Measurements from ENCODE around the gene AQP1. TPM values are rescaled to one million over a fixed set of nuclear protein-coding genes. Genes with fewer than 3 reads are reported as not detected.

AQP1 gene
- total RNA-seq, 1 donor from 2014 or later: 6.7 TPM

GRCh38 chr7:30865821-30866220 lies 45.8 kb upstream of the AQP1 start:
- H3K4me3 Mint-ChIP-seq (ENCODE audit: unreplicated experiment): no peak overlapping the region
- peaks cover 3% of the 10 kb centered on the region for H3K27me3 Mint-ChIP-seq (ENCODE audit: unreplicated experiment)
- no peak overlapping the region for H3K27ac Mint-ChIP-seq (ENCODE audit: unreplicated experiment)
- peaks cover 13% of the 10 kb centered on the region for H3K4me1 Mint-ChIP-seq (ENCODE audit: unreplicated experiment)
- TF ChIP-seq CTCF (IDR thresholded peaks at IDR 0.05): no peak
- DNase-seq (ENCODE audit: extremely low spot score, unreplicated experiment): no peak
- H3K9me3 Mint-ChIP-seq (ENCODE audit: unreplicated experiment): no peaks in the 10 kb centered on the region
- H3K36me3 Mint-ChIP-seq (ENCODE audit: unreplicated experiment): peaks cover 2% of the 10 kb centered on the region

DNA sequence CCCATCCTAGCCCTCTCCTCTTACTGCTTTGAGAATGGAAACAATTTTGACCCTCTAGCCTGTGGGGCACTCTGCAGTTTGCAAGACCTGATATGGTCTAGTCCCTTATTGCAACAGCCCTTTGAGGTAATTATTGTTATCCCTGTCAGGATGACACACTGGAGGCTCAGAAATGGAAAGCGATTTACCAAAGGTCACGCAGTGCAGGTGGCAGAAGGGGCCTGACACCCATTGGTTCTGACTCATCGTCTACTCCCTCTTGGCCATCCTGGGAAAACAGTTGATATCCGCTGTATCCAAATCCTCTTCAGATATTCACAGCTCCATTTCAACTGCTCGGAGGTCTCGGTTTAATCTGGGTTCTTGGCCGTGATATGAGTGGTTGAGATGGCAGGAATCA lies 44.7 kb upstream of the AQP1 start:
- no peak for TF ChIP-seq CTCF (IDR thresholded peaks at IDR 0.05)
- Mint-ChIP-seq H3K27me3 (ENCODE audit: unreplicated experiment) (peaks cover 3% of the 10 kb centered on the region), H3K4me3 (ENCODE audit: unreplicated experiment) (no peak overlapping the region), H3K4me1 (ENCODE audit: unreplicated experiment) (peaks cover 13% of the 10 kb centered on the region), H3K9me3 (ENCODE audit: unreplicated experiment) (no peaks in the 10 kb centered on the region), H3K36me3 (ENCODE audit: unreplicated experiment) (peaks cover 2% of the 10 kb centered on the region), H3K27ac (ENCODE audit: unreplicated experiment) (no peak overlapping the region)
- DNase-seq (ENCODE audit: extremely low spot score, unreplicated experiment): no peak

DNA sequence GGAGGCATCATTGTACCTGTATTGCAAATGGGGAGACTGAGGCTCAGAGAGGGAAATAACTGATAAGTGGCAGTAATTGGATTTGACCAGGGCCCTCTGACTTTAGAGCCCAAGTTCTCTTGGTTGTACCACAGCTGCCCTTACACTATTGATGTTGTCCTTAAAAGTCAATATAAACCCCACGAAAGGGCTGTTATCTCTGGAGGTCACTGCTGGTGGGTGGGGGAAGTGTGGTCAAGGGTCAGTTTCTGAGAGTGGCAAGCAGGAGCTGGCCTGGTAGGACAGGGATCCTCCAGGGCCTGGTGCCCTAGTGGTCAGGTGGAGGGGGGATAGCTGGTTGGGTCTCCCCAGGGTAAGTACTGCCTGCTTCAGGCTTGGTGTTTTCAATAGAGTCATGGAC lies 44.2 kb upstream of the AQP1 start:
- no peak for TF ChIP-seq CTCF (IDR thresholded peaks at IDR 0.05)
- DNase-seq (ENCODE audit: extremely low spot score, unreplicated experiment): no peak
- H3K27me3 Mint-ChIP-seq (ENCODE audit: unreplicated experiment): peaks cover 3% of the 10 kb centered on the region
- no peak overlapping the region for H3K27ac Mint-ChIP-seq (ENCODE audit: unreplicated experiment)
- H3K4me1 Mint-ChIP-seq (ENCODE audit: unreplicated experiment): peaks cover 13% of the 10 kb centered on the region
- H3K9me3 Mint-ChIP-seq (ENCODE audit: unreplicated experiment): no peaks in the 10 kb centered on the region
- H3K36me3 Mint-ChIP-seq (ENCODE audit: unreplicated experiment): peaks cover 2% of the 10 kb centered on the region
- no peak overlapping the region for H3K4me3 Mint-ChIP-seq (ENCODE audit: unreplicated experiment)

GRCh38 chr7:30869794-30870611 lies 41.6 kb upstream of the AQP1 start:
- TF ChIP-seq CTCF (IDR thresholded peaks at IDR 0.05): no peak
- H3K36me3 Mint-ChIP-seq (ENCODE audit: unreplicated experiment): peaks cover 2% of the 10 kb centered on the region

DNA sequence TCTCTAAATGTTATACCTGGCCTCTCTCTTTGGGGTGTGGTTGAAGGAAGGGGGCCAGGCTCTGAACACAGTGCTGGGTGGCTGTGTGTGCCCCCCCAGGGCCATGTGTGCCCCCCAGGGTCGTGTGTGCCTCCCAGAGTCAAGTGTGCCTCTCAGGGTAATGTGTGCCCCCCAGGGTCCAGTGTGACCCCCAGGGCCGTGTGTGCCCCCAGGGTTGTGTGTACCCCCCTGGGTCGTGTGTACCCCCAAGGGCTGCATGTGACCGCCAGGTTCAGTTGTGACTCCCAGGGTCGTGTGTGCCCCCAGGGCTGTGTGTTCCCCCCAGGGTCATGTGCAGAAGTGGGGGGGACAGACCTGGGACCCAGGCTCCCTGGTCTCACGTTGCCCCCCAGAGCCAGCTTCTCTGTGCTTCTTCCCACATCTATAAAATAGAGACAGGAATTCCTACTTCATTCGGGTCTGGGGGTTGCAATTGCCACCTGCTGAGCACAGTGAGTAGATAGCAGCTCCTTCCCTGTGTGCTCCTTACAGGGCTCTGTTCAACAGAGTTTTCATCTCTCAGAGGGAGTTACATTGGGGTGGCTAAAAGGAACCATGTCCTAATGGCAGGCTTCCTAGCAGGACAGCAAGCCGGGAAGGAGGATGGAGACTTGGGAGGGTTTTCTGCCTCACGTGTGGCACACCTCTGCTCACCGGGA lies 40.7 kb upstream of the AQP1 start:
- Mint-ChIP-seq H3K27ac (ENCODE audit: unreplicated experiment) (no peak overlapping the region), H3K36me3 (ENCODE audit: unreplicated experiment) (peaks cover 4% of the 10 kb centered on the region), H3K4me3 (ENCODE audit: unreplicated experiment) (no peak overlapping the region), H3K9me3 (ENCODE audit: unreplicated experiment) (peaks cover 3% of the 10 kb centered on the region), H3K27me3 (ENCODE audit: unreplicated experiment) (peaks cover 3% of the 10 kb centered on the region), H3K4me1 (ENCODE audit: unreplicated experiment) (no peaks in the 10 kb centered on the region)
- no peak for DNase-seq (ENCODE audit: extremely low spot score, unreplicated experiment)
- TF ChIP-seq CTCF (IDR thresholded peaks at IDR 0.05): no peak

More at GRCh38 chr7:30869794-30870611, 41.6 kb upstream of the AQP1 start:
- DNase-seq (ENCODE audit: extremely low spot score, unreplicated experiment): no peak
- Mint-ChIP-seq H3K27me3 (ENCODE audit: unreplicated experiment) (peaks cover 3% of the 10 kb centered on the region), H3K27ac (ENCODE audit: unreplicated experiment) (no peak overlapping the region), H3K4me1 (ENCODE audit: unreplicated experiment) (no peaks in the 10 kb centered on the region), H3K4me3 (ENCODE audit: unreplicated experiment) (no peak overlapping the region), H3K9me3 (ENCODE audit: unreplicated experiment) (peaks cover 2% of the 10 kb centered on the region)
